Calu3 (cell line): ENCODE measurements around the gene SLIT3. TPM values are rescaled to one million over a fixed set of nuclear protein-coding genes. Genes with fewer than 3 reads are reported as not detected.

Experiments
- BruUV-seq: library from RNA; stranded (reverse); fragments of 400-500 nt; replicated peaks from 2 replicates; lab custom pipeline; 2021; lab: Mats Ljungman, UMichigan
- CTCF ChIA-PET: fragments of 300-600 bp; sonication (Branson Sonifier 250); formaldehyde crosslinking; loops from one replicate; lab custom pipeline; 2022; ENCODE audit warnings: antibody characterized with exemption; lab: Charles Lee
- DNase-seq: peaks from one replicate; pipeline ENCODE4 v3.0.0; 2022
- H3K27ac Mint-ChIP-seq: one replicate; pipeline ENCODE4 v1.8.0; 2022; ENCODE audit warnings: mixed read lengths; ENCODE audit not compliant: unreplicated experiment
- H3K27me3 Mint-ChIP-seq: one replicate; pipeline ENCODE4 v1.8.0; 2022; ENCODE audit warnings: mixed read lengths; ENCODE audit not compliant: unreplicated experiment
- H3K36me3 Mint-ChIP-seq: one replicate; pipeline ENCODE4 v1.8.0; 2022; ENCODE audit warnings: mild to moderate bottlenecking, moderate library complexity, mixed read lengths; ENCODE audit not compliant: insufficient read depth, unreplicated experiment
- H3K4me1 Mint-ChIP-seq: one replicate; pipeline ENCODE4 v1.8.0; 2022; ENCODE audit warnings: mild to moderate bottlenecking, low read depth, mixed read lengths; ENCODE audit not compliant: unreplicated experiment
- H3K4me3 Mint-ChIP-seq: one replicate; pipeline ENCODE4 v1.8.0; 2022; ENCODE audit warnings: mild to moderate bottlenecking, low read depth, moderate library complexity, mixed read lengths; ENCODE audit not compliant: unreplicated experiment
- H3K9me3 Mint-ChIP-seq: one replicate; pipeline ENCODE4 v1.8.0; 2022; ENCODE audit warnings: low read depth, mixed read lengths; ENCODE audit not compliant: unreplicated experiment
- CTCF ChIP-seq: fragments of 200-600 bp; IDR thresholded peaks from one replicate; pipeline ENCODE4 v1.8.0; 2022; ENCODE audit warnings: antibody characterized with exemption; ENCODE audit not compliant: unreplicated experiment
- intact Hi-C: fragments of 100-400 bp; cut with micrococcal nuclease; formaldehyde crosslinking; loops from one replicate; pipeline ENCODE4 v1.10.0; 2022; ENCODE audit not compliant: unreplicated experiment
- total RNA-seq: library from RNA; stranded (reverse); gene quantifications from 2 replicates; pipeline ENCODE4 v1.2.3, GENCODE V29; 2022

Gene SLIT3
- total RNA-seq, 1 experiment from 2014 or later = not detected

GRCh38 chr5:169204788-169205400, 96.0 kb downstream of the SLIT3 start:
- CTCF ChIA-PET = no interaction called here
- H3K4me1 Mint-ChIP-seq = no peaks in the 10 kb centered on the region
- no TSS peak for BruUV-seq
- peaks cover 29% of the 10 kb centered on the region for H3K9me3 Mint-ChIP-seq
- H3K27me3 Mint-ChIP-seq = no peaks in the 10 kb centered on the region
- intact Hi-C loops = no loop called here
- H3K27ac Mint-ChIP-seq = no peak overlapping the region
- no peak for TF ChIP-seq CTCF
- H3K36me3 Mint-ChIP-seq = no peaks in the 10 kb centered on the region
- no peak for DNase-seq
- no peak overlapping the region for H3K4me3 Mint-ChIP-seq

- H3K27me3 Mint-ChIP-seq = no peaks in the 10 kb centered on the region
- BruUV-seq = no TSS peak
- no peak for DNase-seq
- H3K36me3 Mint-ChIP-seq = no peaks in the 10 kb centered on the region
- H3K4me1 Mint-ChIP-seq = no peaks in the 10 kb centered on the region
- CTCF ChIA-PET = interaction anchor here (0.7 kb wide), 1 partner anchor 10 kb away, joined by 5 read pairs; no protein-coding TSS in a partner anchor
- no peak overlapping the region for H3K4me3 Mint-ChIP-seq
- TF ChIP-seq CTCF = no peak
- peaks cover 29% of the 10 kb centered on the region for H3K9me3 Mint-ChIP-seq
- no peak overlapping the region for H3K27ac Mint-ChIP-seq
- intact Hi-C loops = no loop called here
These were observed 98.0 kb downstream of the SLIT3 start for GRCh38 chr5:169202969-169203368.

GRCh38 chr5:169201597-169201996, 99.3 kb downstream of the SLIT3 start:
- no peak overlapping the region for H3K27ac Mint-ChIP-seq
- intact Hi-C loops = no loop called here
- CTCF ChIA-PET = no interaction called here
- no peak for TF ChIP-seq CTCF
- peaks cover 22% of the 10 kb centered on the region for H3K9me3 Mint-ChIP-seq
- BruUV-seq = no TSS peak
- H3K4me1 Mint-ChIP-seq = no peaks in the 10 kb centered on the region
- no peak for DNase-seq
- no peaks in the 10 kb centered on the region for H3K36me3 Mint-ChIP-seq
- H3K27me3 Mint-ChIP-seq = peaks cover 7% of the 10 kb centered on the region
- H3K4me3 Mint-ChIP-seq = no peak overlapping the region

- intact Hi-C loops = no loop called here
- Mint-ChIP-seq H3K36me3 (no peaks in the 10 kb centered on the region), H3K27ac (no peak overlapping the region), H3K27me3 (peaks cover 13% of the 10 kb centered on the region), H3K4me3 (no peak overlapping the region), H3K9me3 (peaks cover 20% of the 10 kb centered on the region), H3K4me1 (no peaks in the 10 kb centered on the region)
- no peak for DNase-seq
- TF ChIP-seq CTCF = no peak
- no TSS peak for BruUV-seq
- CTCF ChIA-PET = no interaction called here
These were observed 100.7 kb downstream of the SLIT3 start for GRCh38 chr5:169200125-169200778.
